ENCODE results near the gene AUP1.

- TF ChIP-seq, protein P1, sequence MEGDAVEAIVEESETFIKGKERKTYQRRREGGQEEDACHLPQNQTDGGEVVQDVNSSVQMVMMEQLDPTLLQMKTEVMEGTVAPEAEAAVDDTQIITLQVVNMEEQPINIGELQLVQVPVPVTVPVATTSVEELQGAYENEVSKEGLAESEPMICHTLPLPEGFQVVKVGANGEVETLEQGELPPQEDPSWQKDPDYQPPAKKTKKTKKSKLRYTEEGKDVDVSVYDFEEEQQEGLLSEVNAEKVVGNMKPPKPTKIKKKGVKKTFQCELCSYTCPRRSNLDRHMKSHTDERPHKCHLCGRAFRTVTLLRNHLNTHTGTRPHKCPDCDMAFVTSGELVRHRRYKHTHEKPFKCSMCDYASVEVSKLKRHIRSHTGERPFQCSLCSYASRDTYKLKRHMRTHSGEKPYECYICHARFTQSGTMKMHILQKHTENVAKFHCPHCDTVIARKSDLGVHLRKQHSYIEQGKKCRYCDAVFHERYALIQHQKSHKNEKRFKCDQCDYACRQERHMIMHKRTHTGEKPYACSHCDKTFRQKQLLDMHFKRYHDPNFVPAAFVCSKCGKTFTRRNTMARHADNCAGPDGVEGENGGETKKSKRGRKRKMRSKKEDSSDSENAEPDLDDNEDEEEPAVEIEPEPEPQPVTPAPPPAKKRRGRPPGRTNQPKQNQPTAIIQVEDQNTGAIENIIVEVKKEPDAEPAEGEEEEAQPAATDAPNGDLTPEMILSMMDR (IDR thresholded peaks at IDR 0.05), result no peak
- no peak for TF ChIP-seq POLR2A (IDR thresholded peaks at IDR 0.05)
Observed at GRCh38 chr2:74530239-74531187, 1.0 kb upstream of the AUP1 start.
